DND-41 (cell line): Measurements from ENCODE around the gene KCNAB2.

Experiments used
- EZH2 ChIP-seq: IDR thresholded peaks from 3 replicates; pipeline ENCODE4 v1.6.1; 2012; ENCODE audit warnings: borderline replicate concordance, low read depth, mild to moderate bottlenecking, moderate library complexity, low read length, inconsistent platforms; ENCODE audit not compliant: severe bottlenecking
- TF ChIP-seq, protein P1 (sequence below): IDR thresholded peaks from 2 replicates; pipeline ENCODE4 v1.5.1; 2012; ENCODE audit warnings: borderline replicate concordance, low read length, moderate library complexity, mild to moderate bottlenecking; ENCODE audit not compliant: poor library complexity, severe bottlenecking; ENCODE audit errors: extremely low read depth

DNA sequence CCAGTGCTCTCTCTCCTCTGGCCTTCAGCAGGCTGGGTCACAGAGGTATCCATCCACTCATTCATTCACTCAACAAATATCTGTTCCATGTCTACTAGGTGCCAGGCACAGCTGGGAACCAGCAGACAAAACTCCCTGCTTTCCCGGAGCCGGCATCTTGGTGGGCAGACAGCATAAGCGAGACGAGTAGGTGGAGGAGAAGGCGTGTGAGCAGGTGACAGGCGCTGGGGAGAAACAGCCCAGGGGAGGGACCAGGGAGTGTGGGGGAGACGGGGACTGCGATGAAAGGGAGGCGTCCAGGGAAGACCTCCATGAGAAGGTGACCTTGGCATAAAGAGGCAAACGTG lies 11.0 kb upstream of the KCNAB2 start:
- no peak for TF ChIP-seq EZH2
- TF ChIP-seq, protein P1, sequence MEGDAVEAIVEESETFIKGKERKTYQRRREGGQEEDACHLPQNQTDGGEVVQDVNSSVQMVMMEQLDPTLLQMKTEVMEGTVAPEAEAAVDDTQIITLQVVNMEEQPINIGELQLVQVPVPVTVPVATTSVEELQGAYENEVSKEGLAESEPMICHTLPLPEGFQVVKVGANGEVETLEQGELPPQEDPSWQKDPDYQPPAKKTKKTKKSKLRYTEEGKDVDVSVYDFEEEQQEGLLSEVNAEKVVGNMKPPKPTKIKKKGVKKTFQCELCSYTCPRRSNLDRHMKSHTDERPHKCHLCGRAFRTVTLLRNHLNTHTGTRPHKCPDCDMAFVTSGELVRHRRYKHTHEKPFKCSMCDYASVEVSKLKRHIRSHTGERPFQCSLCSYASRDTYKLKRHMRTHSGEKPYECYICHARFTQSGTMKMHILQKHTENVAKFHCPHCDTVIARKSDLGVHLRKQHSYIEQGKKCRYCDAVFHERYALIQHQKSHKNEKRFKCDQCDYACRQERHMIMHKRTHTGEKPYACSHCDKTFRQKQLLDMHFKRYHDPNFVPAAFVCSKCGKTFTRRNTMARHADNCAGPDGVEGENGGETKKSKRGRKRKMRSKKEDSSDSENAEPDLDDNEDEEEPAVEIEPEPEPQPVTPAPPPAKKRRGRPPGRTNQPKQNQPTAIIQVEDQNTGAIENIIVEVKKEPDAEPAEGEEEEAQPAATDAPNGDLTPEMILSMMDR, result no peak
